ENCODE results near the gene CNN1. TPM values are rescaled to one million over a fixed set of nuclear protein-coding genes. Genes with fewer than 3 reads are reported as not detected.

The CNN1 gene
- total RNA-seq, 4 donors from 2014 or later = 21.2 to 88.2 (median 25.7) TPM

DNA sequence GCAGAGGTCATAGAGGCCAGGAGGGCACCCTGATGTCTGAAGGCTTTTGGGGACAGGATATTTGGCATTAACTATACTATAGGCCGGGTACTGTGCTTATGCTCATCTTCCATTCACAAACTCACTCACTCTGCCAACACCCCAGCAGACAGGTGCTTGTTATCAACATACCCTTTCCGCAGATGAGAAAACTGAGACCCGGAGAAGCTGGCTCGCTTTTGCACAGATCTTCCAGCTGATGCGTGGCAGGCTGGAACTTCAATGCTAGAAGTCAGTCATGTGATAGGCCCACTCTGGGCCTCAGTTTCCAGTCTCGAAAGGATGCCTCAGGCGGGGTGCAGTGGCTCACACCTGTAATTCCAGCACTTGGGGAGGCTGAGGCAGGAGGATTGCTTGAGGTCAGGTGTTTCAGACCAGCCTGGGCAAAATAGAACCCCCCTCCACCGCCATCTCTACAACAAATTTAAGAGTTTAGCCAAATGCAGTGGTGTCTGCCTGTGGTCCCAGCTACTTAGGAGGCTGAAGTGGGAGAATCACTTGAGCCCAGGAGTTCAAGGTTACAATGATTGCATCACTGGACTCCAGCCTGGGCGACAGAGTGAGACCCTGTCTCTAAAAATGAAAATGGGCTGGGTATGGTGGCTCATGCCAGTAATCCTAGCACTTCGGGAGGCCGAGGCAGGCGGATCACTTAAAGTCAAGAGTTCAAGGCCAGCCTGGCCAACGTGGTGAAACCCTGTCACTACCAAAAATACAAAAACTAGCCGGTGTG, 9.5 kb downstream of the CNN1 start:
- peaks cover 0 to 12% (median 0%) of the 10 kb centered on the region in 3 donors for H3K36me3 ChIP-seq
- H3K4me3 ChIP-seq = no peak overlapping the region
- peaks cover 0 to 4% (median 0%) of the 10 kb centered on the region in 4 donors for H3K4me1 ChIP-seq
- TF ChIP-seq, protein P1, sequence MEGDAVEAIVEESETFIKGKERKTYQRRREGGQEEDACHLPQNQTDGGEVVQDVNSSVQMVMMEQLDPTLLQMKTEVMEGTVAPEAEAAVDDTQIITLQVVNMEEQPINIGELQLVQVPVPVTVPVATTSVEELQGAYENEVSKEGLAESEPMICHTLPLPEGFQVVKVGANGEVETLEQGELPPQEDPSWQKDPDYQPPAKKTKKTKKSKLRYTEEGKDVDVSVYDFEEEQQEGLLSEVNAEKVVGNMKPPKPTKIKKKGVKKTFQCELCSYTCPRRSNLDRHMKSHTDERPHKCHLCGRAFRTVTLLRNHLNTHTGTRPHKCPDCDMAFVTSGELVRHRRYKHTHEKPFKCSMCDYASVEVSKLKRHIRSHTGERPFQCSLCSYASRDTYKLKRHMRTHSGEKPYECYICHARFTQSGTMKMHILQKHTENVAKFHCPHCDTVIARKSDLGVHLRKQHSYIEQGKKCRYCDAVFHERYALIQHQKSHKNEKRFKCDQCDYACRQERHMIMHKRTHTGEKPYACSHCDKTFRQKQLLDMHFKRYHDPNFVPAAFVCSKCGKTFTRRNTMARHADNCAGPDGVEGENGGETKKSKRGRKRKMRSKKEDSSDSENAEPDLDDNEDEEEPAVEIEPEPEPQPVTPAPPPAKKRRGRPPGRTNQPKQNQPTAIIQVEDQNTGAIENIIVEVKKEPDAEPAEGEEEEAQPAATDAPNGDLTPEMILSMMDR (IDR thresholded peaks at IDR 0.05) = no peak
- H3K27ac ChIP-seq = no peak overlapping the region
- no peaks in the 10 kb centered on the region for H3K27me3 ChIP-seq
- DNase-seq = no peak
- no peaks in the 10 kb centered on the region for H3K9me3 ChIP-seq

DNA sequence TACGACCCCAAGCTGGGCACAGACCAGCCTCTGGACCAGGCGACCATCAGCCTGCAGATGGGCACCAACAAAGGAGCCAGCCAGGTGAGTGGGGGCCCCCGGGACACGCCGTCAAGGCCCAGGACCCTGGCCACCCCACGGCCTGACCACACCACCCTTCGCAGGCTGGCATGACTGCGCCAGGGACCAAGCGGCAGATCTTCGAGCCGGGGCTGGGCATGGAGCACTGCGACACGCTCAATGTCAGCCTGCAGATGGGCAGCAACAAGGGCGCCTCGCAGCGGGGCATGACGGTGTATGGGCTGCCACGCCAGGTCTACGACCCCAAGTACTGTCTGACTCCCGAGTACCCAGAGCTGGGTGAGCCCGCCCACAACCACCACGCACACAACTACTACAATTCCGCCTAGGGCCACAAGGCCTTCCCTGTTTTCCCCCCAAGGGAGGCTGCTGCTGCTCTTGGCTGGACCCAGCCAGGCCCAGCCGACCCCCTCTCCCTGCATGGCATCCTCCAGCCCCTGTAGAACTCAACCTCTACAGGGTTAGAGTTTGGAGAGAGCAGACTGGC, 10.8 kb downstream of the CNN1 start:
- H3K4me1 ChIP-seq = peaks cover 0 to 9% (median 3%) of the 10 kb centered on the region in 4 donors
- no peaks in the 10 kb centered on the region for H3K27me3 ChIP-seq
- H3K36me3 ChIP-seq = peaks cover 0 to 25% (median 0%) of the 10 kb centered on the region in 3 donors
- H3K9me3 ChIP-seq = no peaks in the 10 kb centered on the region
- DNase-seq = no peak
- H3K27ac ChIP-seq = no peak overlapping the region
- no peak overlapping the region for H3K4me3 ChIP-seq
- no peak for TF ChIP-seq POLR2A (IDR thresholded peaks at IDR 0.05)
- TF ChIP-seq, protein P1 (IDR thresholded peaks at IDR 0.05) = no peak

DNA sequence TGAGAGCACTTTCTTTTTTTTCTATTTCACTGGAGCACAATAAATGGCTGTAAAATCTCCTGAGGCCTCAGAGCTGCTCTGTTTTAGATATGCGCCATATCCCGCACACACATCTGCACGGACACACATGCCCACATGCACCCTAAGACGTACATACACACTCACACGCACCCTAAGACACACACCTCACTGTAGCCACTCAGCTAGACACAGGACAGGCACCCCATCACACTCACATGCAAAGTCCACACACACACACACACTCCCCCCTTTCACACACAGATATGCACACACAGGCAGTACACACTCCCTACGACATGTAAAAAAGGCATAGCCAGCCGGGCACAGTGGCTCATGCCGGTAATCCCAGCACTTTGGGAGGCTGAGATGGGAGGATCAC, 11.6 kb downstream of the CNN1 start:
- H3K36me3 ChIP-seq = peaks cover 0 to 33% (median 0%) of the 10 kb centered on the region in 3 donors
- no peak for DNase-seq
- no peaks in the 10 kb centered on the region for H3K9me3 ChIP-seq
- peaks cover 0 to 9% (median 3%) of the 10 kb centered on the region in 4 donors for H3K4me1 ChIP-seq
- no peak overlapping the region for H3K27ac ChIP-seq
- H3K4me3 ChIP-seq = no peak overlapping the region
- no peaks in the 10 kb centered on the region for H3K27me3 ChIP-seq
- TF ChIP-seq POLR2A (IDR thresholded peaks at IDR 0.05) = no peak
- TF ChIP-seq, protein P1 (IDR thresholded peaks at IDR 0.05) = no peak

DNA sequence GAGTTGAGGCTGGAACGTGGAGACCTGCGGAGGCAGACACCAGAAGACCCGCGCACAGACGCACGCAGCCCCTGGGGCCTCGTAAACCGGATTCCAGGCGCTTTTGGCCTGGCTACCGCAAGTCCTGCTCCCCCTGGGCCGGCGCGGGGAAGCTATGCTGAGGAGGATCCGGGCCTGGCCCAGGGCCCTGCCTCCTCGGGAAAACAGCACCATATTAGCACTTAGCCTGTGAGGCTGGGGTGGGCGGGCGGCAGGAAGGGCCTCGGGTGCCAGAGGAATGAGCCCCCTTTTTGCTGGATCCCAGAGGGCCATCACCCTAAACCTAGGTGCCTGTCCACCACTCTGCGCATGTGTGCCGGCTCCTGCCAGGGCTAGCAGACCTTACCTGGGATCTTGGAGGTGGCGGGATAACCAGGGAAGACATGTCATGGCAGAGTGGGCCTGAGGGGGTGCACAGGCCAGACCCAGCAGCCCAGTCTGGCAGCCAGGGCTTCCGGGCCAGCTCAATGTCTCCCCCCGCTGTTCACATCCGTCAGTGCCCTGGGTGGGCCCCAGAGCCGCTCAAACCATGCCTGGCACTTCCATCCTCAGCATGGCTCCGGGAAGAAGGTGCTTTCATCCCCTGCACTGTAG, 13.1 kb downstream of the CNN1 start:
- peak overlapping the region; percentile 30 to 75 (median 66) for H3K27ac ChIP-seq
- no peaks in the 10 kb centered on the region for H3K27me3 ChIP-seq
- DNase-seq = no peak
- H3K4me1 ChIP-seq = peaks cover 0 to 9% (median 4%) of the 10 kb centered on the region in 4 donors
- peaks cover 0 to 35% (median 0%) of the 10 kb centered on the region in 3 donors for H3K36me3 ChIP-seq
- no peaks in the 10 kb centered on the region for H3K9me3 ChIP-seq
- TF ChIP-seq, protein P1 (IDR thresholded peaks at IDR 0.05) = peak in 1 of 6 experiments; percentile 18
- no peak for TF ChIP-seq POLR2A (IDR thresholded peaks at IDR 0.05)
- no peak overlapping the region for H3K4me3 ChIP-seq

DNA sequence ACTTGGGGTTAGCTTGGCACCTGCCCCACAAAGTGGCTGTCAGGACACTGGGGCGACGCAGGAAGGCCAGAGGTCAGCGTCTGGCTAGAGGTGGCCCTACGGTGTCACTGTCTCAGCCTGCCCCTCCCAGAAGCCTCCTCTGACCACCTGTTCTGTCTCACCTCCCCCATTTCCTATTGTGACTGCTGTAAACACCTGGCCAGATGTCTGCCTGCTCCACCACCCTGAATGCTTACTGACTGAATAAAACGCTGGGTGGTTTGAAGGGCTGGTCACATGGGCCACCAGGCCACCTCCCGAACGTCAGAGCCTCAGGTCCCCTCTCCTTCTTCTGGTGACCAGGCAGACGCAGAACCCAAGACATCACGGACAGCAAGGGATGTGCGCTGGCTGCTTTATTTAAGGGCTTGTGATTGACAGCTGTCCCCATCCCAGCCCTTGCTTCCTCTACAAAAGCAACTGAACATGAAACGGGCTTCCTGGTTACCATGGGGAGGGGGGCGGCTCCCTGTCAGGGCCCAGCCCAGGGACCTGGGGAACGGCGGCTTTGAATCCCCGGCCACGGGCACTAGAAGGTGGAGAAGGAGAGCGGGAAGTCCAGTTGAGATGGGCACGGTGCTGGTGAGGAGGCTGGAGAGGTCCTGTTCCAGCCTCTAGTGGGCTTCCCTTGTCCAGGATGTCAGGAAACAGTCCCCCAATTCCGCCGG, 14.2 kb downstream of the CNN1 start:
- H3K27ac ChIP-seq = peak overlapping the region; percentile 30 to 75 (median 66)
- DNase-seq = peak in 2 of 3 donors; percentile 42 to 67
- H3K9me3 ChIP-seq = no peaks in the 10 kb centered on the region
- no peaks in the 10 kb centered on the region for H3K27me3 ChIP-seq
- no peak overlapping the region for H3K4me3 ChIP-seq
- H3K4me1 ChIP-seq = peaks cover 0 to 13% (median 8%) of the 10 kb centered on the region in 4 donors
- no peak for TF ChIP-seq POLR2A (IDR thresholded peaks at IDR 0.05)
- TF ChIP-seq, protein P1 (IDR thresholded peaks at IDR 0.05) = no peak
- peaks cover 0 to 35% (median 0%) of the 10 kb centered on the region in 3 donors for H3K36me3 ChIP-seq

All from Peyer's patch (tissue), 4 donors.